Measurements from ENCODE around the gene ANAPC16. TPM values are rescaled to one million over a fixed set of nuclear protein-coding genes. Genes with fewer than 3 reads are reported as not detected.
"Not testable (repeated sequence)": the region's sequence is repeated elsewhere in the genome, so short reads cannot be mapped to it uniquely, and the experiment has no call there.

ANAPC16 gene
- total and polyA plus RNA-seq, 11 donors = 124 to 242 (median 179) TPM

GRCh38 chr10:72265990-72266865, 50.4 kb downstream of the ANAPC16 start:
- 90 to 96% (median 95%) methylated on average over 11 of the region's 11 CpGs for WGBS, 4 donors

DNA sequence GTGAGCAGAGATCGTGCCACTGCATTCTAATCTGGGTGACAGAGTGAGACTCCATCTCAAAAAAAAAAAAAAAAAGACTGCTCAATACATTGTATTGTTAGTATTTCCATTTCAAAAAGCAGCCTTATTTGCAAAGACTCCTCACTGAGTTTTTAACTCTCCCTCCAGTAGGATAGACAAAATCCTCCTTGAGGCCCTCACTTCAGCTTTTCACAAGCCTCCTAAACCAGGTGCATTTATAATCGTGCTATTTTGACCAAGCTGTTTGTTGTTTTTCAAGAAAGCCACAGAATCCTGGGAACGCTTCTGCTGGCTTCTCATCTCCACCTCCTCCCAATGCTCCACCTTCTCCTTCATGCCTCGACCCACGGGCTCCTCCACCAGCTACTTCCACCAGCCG, 51.6 kb downstream of the ANAPC16 start:
- H3K9me3 ChIP-seq = no peaks in the 10 kb centered on the region
- intact Hi-C loops (cut with DNase I) = no loop called here
- no peaks in the 10 kb centered on the region for H3K27me3 ChIP-seq
- H3K36me3 ChIP-seq = no peaks in the 10 kb centered on the region
- 82 to 91% (median 89%) methylated on average over 6 of the region's 6 CpGs for WGBS, 4 donors
- peaks cover 0 to 30% (median 10%) of the 10 kb centered on the region in 12 donors for H3K4me1 ChIP-seq
- H3K27ac ChIP-seq = no peak overlapping the region
- TF ChIP-seq POLR2A (IDR thresholded peaks at IDR 0.05) (no peak), CTCF (IDR thresholded peaks at IDR 0.05) (no peak)
- no peak overlapping the region for H3K4me3 ChIP-seq
- DNase-seq (no peak), ATAC-seq (no peak)

More at GRCh38 chr10:72265990-72266865, 50.4 kb downstream of the ANAPC16 start:
- no peaks in the 10 kb centered on the region for H3K36me3 ChIP-seq
- ATAC-seq (no peak), DNase-seq (no peak)
- H3K4me1 ChIP-seq = peaks cover 0 to 30% (median 11%) of the 10 kb centered on the region in 12 donors
- H3K9me3 ChIP-seq = no peaks in the 10 kb centered on the region
- no peaks in the 10 kb centered on the region for H3K27me3 ChIP-seq
- H3K4me3 ChIP-seq = no peak overlapping the region
- TF ChIP-seq CTCF (IDR thresholded peaks at IDR 0.05) (no peak), POLR2A (IDR thresholded peaks at IDR 0.05) (no peak)
- intact Hi-C loops (cut with DNase I) = no loop called here
- no peak overlapping the region for H3K27ac ChIP-seq

GRCh38 chr10:72267819-72268399, 52.1 kb downstream of the ANAPC16 start:
- no peaks in the 10 kb centered on the region for H3K9me3 ChIP-seq
- no peaks in the 10 kb centered on the region for H3K36me3 ChIP-seq
- 95 to 96% (median 96%) methylated on average over 14 to 15 of the region's 15 CpGs for WGBS, 4 donors
- H3K4me1 ChIP-seq = peaks cover 0 to 30% (median 14%) of the 10 kb centered on the region in 12 donors
- no peak overlapping the region for H3K4me3 ChIP-seq
- TF ChIP-seq CTCF (IDR thresholded peaks at IDR 0.05) (no peak), POLR2A (IDR thresholded peaks at IDR 0.05) (no peak)
- intact Hi-C loops (cut with DNase I) = no loop called here
- no peak overlapping the region for H3K27ac ChIP-seq
- no peak for ATAC-seq
- no peaks in the 10 kb centered on the region for H3K27me3 ChIP-seq
- no peak for DNase-seq

DNA sequence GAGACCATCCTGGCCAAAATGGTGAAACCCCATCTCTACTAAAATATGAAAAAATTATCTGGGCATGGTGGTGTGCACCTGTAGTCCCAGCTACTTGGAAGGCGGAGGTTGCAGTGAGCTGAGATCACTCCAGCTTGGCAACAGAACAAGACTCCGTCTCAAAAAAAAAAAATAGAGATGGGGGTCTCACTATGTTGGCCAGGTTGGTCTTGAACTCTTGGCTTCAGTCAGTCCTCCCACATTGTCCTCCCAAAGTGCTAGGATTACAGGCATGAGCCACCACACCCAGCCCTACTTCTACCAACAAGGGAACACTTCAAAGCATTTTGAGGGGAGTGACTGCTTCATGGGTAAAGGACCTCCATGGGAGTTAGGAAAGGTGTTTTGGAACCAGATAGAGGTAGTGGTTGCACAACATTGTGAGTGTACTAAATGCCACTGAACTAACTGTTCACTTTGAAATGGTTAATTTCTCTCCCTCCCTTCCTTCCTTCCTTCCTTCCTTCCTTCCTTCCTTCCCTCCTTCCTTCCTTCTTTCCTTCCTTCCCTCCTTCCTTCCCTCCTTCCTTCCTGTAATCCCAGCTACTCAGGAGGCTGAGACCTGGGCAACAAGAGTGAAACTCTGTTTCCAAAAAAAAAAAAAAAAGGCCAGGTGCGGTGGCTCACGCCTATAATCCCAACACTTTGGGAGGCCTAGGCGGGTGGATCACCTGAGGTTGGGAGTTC, 52.8 kb downstream of the ANAPC16 start:
- H3K9me3 ChIP-seq; ATAC-seq; H3K4me3 ChIP-seq; H3K27me3 ChIP-seq; DNase-seq; H3K36me3 ChIP-seq; intact Hi-C loops (cut with DNase I); H3K27ac ChIP-seq: not testable (repeated sequence)
- peaks cover 0 to 27% (median 14%) of the 10 kb centered on the region in 12 donors for H3K4me1 ChIP-seq
- WGBS, 4 donors = 89 to 97% (median 93%) methylated on average over 5 of the region's 5 CpGs
